Stimulated activated CD8-positive, alpha-beta memory T cell treated with anti-CD3 and anti-CD28 coated beads, Interleukin-7, amount 100 ng/mL, for 1 hour (primary cell): ENCODE data around the gene SALL1.

Source experiments
- DNase-seq, 2 donors: peaks; one replicate each; pipeline ENCODE4 v3.0.0-alpha.2; 2020; ENCODE audit warnings: low read depth in 2 of 2

SALL1 gene

GRCh38 chr16:51111759-51112158, 39.3 kb downstream of the SALL1 start:
- DNase-seq, result no peak

DNA sequence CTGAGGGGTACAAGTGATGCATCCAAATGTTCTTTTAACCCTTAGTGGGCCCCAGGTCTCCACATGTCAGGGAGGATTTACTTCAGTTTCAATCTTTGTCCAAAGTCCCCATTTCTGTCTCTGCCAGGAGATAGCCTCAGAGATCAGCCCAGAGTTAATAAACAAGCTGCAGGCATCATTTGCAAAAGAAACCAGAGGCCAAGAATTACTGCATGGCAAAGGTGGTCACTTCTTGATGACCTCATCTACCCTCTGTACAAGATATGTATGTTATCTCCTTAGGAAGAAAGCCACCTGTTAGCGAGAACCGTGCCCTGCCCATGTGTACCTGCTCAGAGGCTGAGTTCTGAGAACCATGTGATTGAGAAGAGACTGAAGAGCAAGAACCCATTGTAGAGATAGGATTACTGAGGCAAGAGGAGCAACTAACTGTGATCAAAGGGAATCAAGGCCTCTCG, 40.3 kb downstream of the SALL1 start:
- no peak for DNase-seq

DNA sequence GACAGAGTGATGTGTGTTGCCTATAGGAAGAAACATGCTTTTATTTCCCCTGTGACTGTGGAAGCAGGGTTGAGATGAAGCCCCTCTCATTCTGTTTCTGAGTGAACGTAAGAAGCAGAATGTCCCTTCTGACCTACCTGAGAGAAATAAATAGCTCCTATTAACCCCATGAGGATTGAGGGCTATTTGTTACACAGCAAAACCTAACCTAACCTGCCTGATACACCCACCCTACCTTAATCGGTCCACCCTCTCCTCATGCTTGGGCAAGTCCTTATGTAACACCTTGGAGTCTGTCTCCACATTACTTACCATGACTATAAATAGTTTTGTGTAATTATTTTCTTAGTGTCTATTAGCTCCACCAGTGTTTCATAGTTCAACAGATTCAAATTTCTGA, 41.9 kb downstream of the SALL1 start:
- no peak for DNase-seq

GRCh38 chr16:51107742-51108141, 43.3 kb downstream of the SALL1 start:
- DNase-seq, result no peak

GRCh38 chr16:51106535-51106934, 44.5 kb downstream of the SALL1 start:
- no peak for DNase-seq

DNA sequence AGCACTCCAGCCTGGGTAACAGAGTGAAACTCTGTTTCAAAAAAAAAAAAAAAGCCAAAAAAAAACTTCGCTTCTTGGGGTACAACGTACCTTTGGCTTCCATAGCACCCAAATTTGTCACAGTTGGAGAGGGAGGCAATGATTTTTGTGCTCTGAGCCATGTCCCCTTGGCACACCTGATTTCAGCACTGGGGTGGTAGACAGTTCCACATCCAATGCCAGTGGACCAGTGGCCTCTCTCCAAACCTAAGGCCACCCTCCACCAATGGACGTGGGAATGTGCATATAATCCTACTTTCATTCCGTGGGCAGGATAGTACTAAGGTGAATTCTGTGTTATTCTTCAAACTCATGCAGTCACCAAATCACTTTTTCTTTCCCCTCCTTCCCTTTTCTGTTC, 47.5 kb downstream of the SALL1 start:
- DNase-seq, result no peak

DNA sequence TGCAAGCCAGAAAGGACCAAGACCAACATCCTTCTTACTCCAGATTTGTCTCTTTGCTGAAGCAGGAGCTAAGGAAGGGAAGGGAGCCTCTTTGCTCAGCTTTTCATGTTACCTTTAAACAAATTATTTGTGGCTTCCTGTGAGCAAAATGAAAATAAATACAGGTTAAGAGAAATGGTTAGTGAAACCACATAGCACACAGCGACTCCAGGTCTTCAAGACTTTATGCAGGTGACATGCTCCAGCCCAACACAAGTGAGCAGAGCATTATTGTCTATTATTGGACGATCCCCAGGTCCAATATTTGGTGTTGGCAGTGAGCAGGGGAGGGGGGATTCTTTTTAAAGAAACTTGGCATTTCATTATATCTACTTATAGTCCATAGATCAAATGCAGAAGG, 53.3 kb downstream of the SALL1 start:
- no peak for DNase-seq

GRCh38 chr16:51095890-51096626, 55.0 kb downstream of the SALL1 start:
- no peak for DNase-seq

- no peak for DNase-seq
Measured at GRCh38 chr16:51095084-51095881, 55.8 kb downstream of the SALL1 start.

DNA sequence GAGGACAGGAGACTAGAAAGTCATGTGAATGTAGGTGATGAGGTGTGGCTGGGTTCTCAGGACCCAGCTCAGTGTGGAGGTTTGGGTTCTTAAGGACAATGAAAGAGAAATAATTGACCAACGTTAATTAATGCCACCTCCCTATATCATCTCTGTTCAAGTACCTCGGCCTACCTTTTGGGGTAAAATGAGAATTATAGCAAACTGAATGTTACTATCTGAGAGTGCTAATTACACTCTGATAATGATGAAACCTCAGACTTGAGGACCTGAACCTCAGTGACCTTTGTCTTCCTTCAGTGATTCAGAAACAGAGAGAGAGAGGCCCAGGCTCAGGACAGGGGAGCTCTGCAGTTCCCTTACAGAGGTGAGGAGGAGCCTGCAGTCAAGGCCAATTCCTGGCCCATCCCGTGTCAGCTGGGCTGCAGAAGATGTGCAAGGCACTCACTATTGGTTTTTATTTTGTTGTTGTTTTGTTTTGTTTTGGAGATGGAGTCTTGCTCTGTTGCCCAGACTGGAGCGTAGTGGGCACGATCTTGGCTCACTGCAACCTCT, 57.3 kb downstream of the SALL1 start:
- DNase-seq, result no peak
